GM12878 (cell line): Measurements from ENCODE around the gene FLT3LG. TPM values are rescaled to one million over a fixed set of nuclear protein-coding genes. Genes with fewer than 3 reads are reported as not detected.

ENCODE experiments used
- ATAC-seq: fragments of 200-7000 bp; cut with Tn5 transposase; 3 replicates; pipeline ENCODE4 v1.9.1; 2020; ENCODE audit warnings: mild to moderate bottlenecking, moderate library complexity
- BruUV-seq: library from RNA; stranded (reverse); fragments of 400-500 nt; replicated peaks from 2 replicates; lab custom pipeline; 2021; lab: Mats Ljungman, UMichigan
- CTCF ChIA-PET: fragments of 300-600 bp; sonication (Branson Sonifier 250); formaldehyde crosslinking; extraction: SDS; loops from one replicate; lab custom pipeline; 2021; ENCODE audit warnings: inconsistent platforms; lab: Yijun Ruan, JAX
- POLR2A ChIA-PET: fragments of 350-600 bp; formaldehyde crosslinking; extraction: SDS; loops from one replicate; lab custom pipeline; 2021; ENCODE audit warnings: inconsistent platforms; lab: Charles Lee
- RAD21 ChIA-PET: fragments of 300-600 bp; sonication (Branson Sonifier 250); formaldehyde crosslinking; loops from one replicate; lab custom pipeline; 2023; ENCODE audit warnings: antibody characterized with exemption; ENCODE audit not compliant: unreplicated experiment; lab: Charles Lee
- SMC1A ChIA-PET: fragments of 300-600 bp; sonication (Branson Sonifier 250); formaldehyde crosslinking; loops from one replicate; lab custom pipeline; 2023; ENCODE audit not compliant: unreplicated experiment, uncharacterized antibody; lab: Charles Lee
- DNase-seq: peaks from one replicate; pipeline ENCODE4 v3.0.0-alpha.2; 2011; ENCODE audit warnings: low read depth, low spot score
- FAIRE-seq: peaks from 3 replicates; lab custom pipeline; 2011; peaks lifted over from hg19 to GRCh38; lab: Jason Lieb, UNC
- H2AFZ ChIP-seq: 2 replicates; pipeline ENCODE4 v1.6.0; 2011; ENCODE audit warnings: low read depth, low read length, control low read depth; ENCODE audit not compliant: control insufficient read depth
- H3K27ac ChIP-seq: 2 replicates; pipeline ENCODE4 v1.5.1; 2011; ENCODE audit warnings: control low read depth; ENCODE audit not compliant: control insufficient read depth, insufficient read depth
- H3K27me3 ChIP-seq, 2 experiments: replicated peaks in 1 of 2; 2 replicates each; pipeline versions ENCODE4 v1.6.0 to v1.6.1; 2011; ENCODE audit warnings: low read length in 1 of 2; ENCODE audit not compliant: control insufficient read depth in 2 of 2, insufficient read depth in 2 of 2
- H3K36me3 ChIP-seq, 2 experiments: 2 replicates each; pipeline ENCODE4 v1.5.1; 2011; ENCODE audit warnings: low read length in 1 of 2; ENCODE audit not compliant: control insufficient read depth in 2 of 2, insufficient read depth in 2 of 2
- H3K4me1 ChIP-seq: 2 replicates; pipeline ENCODE4 v1.6.1; 2011; ENCODE audit warnings: mild to moderate bottlenecking, low read length, moderate library complexity, mixed read lengths; ENCODE audit not compliant: control insufficient read depth, insufficient read depth
- H3K4me2 ChIP-seq: 2 replicates; pipeline ENCODE4 v1.6.0; 2011; ENCODE audit warnings: control low read depth; ENCODE audit not compliant: control insufficient read depth, insufficient read depth
- H3K4me3 ChIP-seq: fragments of 200-600 bp; sonication (generic); 2 replicates; pipeline ENCODE4 v1.5.1; 2016
- H3K79me2 ChIP-seq: 2 replicates; pipeline ENCODE4 v1.6.0; 2011; ENCODE audit warnings: low read length; ENCODE audit not compliant: control insufficient read depth, insufficient read depth
- H3K9ac ChIP-seq: 2 replicates; pipeline ENCODE4 v1.8.0; 2011; ENCODE audit warnings: low read length, control low read depth, mixed read lengths; ENCODE audit not compliant: control insufficient read depth, insufficient read depth
- H3K9me3 ChIP-seq: replicated peaks from 3 replicates; pipeline ENCODE4 v1.5.1; 2011; ENCODE audit warnings: mild to moderate bottlenecking, low read length; ENCODE audit not compliant: control insufficient read depth, insufficient read depth
- H4K20me1 ChIP-seq: 2 replicates; pipeline ENCODE4 v1.6.0; 2011; ENCODE audit not compliant: control insufficient read depth, insufficient read depth
- BACH1 ChIP-seq: fragments of 450-650 bp; IDR thresholded peaks from 2 replicates; pipeline ENCODE4 v1.6.1; 2017; ENCODE audit warnings: mild to moderate bottlenecking, borderline replicate concordance
- EGR1 ChIP-seq, 2 experiments: IDR thresholded peaks; 1 replicate in 1 of 2; 2 replicates in 1 of 2; pipeline ENCODE4 v1.6.1; 2011 to 2012; ENCODE audit warnings: low read depth in 2 of 2, low read length in 2 of 2, borderline replicate concordance in 1 of 2, mild to moderate bottlenecking in 1 of 2, moderate library complexity in 1 of 2
- HDAC2 ChIP-seq: fragments of 200-600 bp; sonication (generic); IDR thresholded peaks from 2 replicates; pipeline ENCODE4 v1.6.1; 2017
- MYB ChIP-seq: fragments of 150-350 bp; IDR thresholded peaks from 2 replicates; pipeline ENCODE4 v1.6.1; 2014; ENCODE audit warnings: mild to moderate bottlenecking, low read depth, low read length, borderline replicate concordance
- NFIC ChIP-seq: IDR thresholded peaks from 2 replicates; pipeline ENCODE4 v1.6.1; 2012; ENCODE audit warnings: low read depth, mild to moderate bottlenecking, inconsistent platforms, low read length, moderate library complexity
- RBBP5 ChIP-seq: fragments of 200-600 bp; sonication (generic); conservative IDR thresholded peaks from 2 replicates; pipeline ENCODE4 v1.6.1; 2016
- RELA ChIP-seq: fragments of 450-650 bp; IDR thresholded peaks from 2 replicates; pipeline ENCODE4 v1.8.0; 2014; ENCODE audit warnings: borderline replicate concordance; ENCODE audit not compliant: partially characterized antibody
- SMC3 ChIP-seq: IDR thresholded peaks from 2 replicates; pipeline ENCODE4 v1.6.1; 2011; ENCODE audit warnings: low read length, improper control_type of control experiment, borderline replicate concordance
- SPI1 ChIP-seq: IDR thresholded peaks from 2 replicates; pipeline ENCODE4 v1.6.1; 2011; ENCODE audit warnings: low read depth, mild to moderate bottlenecking, low read length, moderate library complexity, borderline replicate concordance; ENCODE audit not compliant: insufficient read depth
- TAF1 ChIP-seq: IDR thresholded peaks from 2 replicates; pipeline ENCODE4 v1.6.1; 2011; ENCODE audit warnings: mild to moderate bottlenecking, low read depth, low read length, borderline replicate concordance
- ZNF207 ChIP-seq: fragments of 450-650 bp; IDR thresholded peaks from 2 replicates; pipeline ENCODE4 v1.6.1; 2014; ENCODE audit warnings: antibody characterized with exemption, mild to moderate bottlenecking, borderline replicate concordance
- WGBS: methylation state at CpG from one replicate; pipeline ENCODE4 v1.1.6; 2016; ENCODE audit warnings: low lambda C conversion rate; ENCODE audit not compliant: insufficient replicate concordance, insufficient coverage; ENCODE audit errors: missing lambda C conversion rate; 5-methylcytosine and 5-hydroxymethylcytosine counted together
- in situ Hi-C: fragments of 300-500 bp; cut with MboI; formaldehyde crosslinking; loops from 9 replicates; pipeline ENCODE4 v1.14.3; 2018; ENCODE audit warnings: mixed read lengths
- intact Hi-C: fragments of 100-400 bp; cut with micrococcal nuclease; formaldehyde crosslinking; loops from one replicate; pipeline ENCODE4 v1.14.2; 2022; ENCODE audit not compliant: unreplicated experiment
- polyA plus RNA-seq, 11 experiments: library from polyadenylated mRNA; depleted of rRNA in 4 of 11; unstranded in 6 of 11; stranded (reverse) in 5 of 11; fragments of >200 nt; fragmentation: Nextera tagmentation in 4 of 11; fragmentation: Illumina TruSeq in 1 of 11; extraction: Ambion mirVana in 4 of 11; extraction: Trizol in 1 of 11; gene quantifications; 1 replicate in 1 of 11; 2 replicates in 10 of 11; pipeline versions ENCODE4 v1.2.1 to v1.2.3, GENCODE V29; 2011 to 2016; ENCODE audit warnings: inconsistent platforms in 2 of 11, missing spikeins in 2 of 11, low read depth in 1 of 11
- total RNA-seq, 4 experiments: library from RNA; depleted of rRNA in 3 of 4; stranded (reverse); fragments of >200 nt in 3 of 4; fragmentation: Illumina TruSeq in 1 of 4; extraction: Trizol in 1 of 4; gene quantifications; 2 replicates each; pipeline versions ENCODE4 v1.2.1 to v1.2.3, GENCODE V29; 2013 to 2021
- TF ChIP-seq, protein P1 (sequence below): IDR thresholded peaks from 2 replicates; pipeline ENCODE4 v1.6.1; 2011; ENCODE audit warnings: mild to moderate bottlenecking, low read depth, low read length, moderate library complexity; ENCODE audit not compliant: insufficient replicate concordance
- TF ChIP-seq, protein P2 (sequence below): fragments of 450-650 bp; IDR thresholded peaks from 2 replicates; pipeline ENCODE4 v1.6.1; 2017; ENCODE audit warnings: antibody characterized with exemption, mild to moderate bottlenecking, moderate library complexity
- TF ChIP-seq, protein P3 (sequence below): fragments of 450-650 bp; IDR thresholded peaks from 2 replicates; pipeline ENCODE4 v1.6.1; 2017; ENCODE audit warnings: low read depth, mild to moderate bottlenecking, moderate library complexity
- TF ChIP-seq, protein P4 (sequence below): IDR thresholded peaks from 2 replicates; pipeline ENCODE4 v1.6.1; 2011; ENCODE audit warnings: low read depth, mild to moderate bottlenecking, low read length, moderate library complexity, borderline replicate concordance; ENCODE audit errors: extremely low read depth

Gene FLT3LG
- total and polyA plus RNA-seq, 10 of the 15 experiments (the other 5 are each of a cell fraction or from before 2014, with no cell fraction given), result 0.68 to 13.1 (median 4.3) TPM

DNA sequence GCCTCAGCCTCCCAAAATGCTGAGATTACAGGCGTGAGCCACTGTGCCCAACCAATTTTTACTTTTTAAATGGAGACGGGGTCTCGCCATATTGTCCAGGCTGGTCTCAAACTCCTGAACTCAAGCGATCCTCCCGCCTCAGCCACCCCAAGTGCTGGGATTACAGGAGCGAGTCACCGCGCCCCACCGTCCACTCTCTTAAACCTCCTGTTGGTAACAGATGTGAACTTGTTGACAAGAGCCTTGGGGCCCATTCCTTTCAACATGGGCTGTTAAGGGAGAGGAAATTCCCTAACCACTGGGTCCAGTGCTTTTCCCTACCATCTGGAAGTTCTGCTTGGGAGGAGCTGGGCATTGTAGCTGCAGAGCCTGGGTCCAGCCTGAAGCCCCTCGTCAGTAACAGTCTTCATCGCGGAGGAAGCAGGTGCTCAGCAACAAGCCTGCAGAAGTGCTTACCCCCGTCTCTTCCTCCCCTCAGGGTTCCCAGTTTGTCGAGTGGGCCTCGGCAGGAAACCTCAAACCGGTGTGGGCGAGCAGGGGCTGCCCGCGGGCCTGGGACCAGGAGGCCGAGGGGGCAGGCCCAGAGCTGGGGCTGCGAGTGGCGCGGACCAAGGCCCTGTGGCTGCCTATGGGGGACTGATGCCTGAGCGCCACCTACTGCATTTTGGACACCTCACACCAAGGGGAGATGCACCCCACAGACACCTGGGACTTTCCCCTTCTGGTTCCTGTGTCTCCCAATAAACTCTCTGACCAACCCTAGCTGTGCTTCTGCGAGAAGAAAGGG is 4.0 kb upstream of the FLT3LG start:
- no peak overlapping the region for H3K9ac ChIP-seq
- H3K4me3 ChIP-seq, result 0 out of 2 replicates have a peak overlapping the region, but pooled peaks have one; percentile 3
- TF ChIP-seq NFIC (peak; percentile 26; the same call in 1 of the 2 replicates), SPI1 (peak; percentile 47; the same call in 1 of the 2 replicates), MYB (no peak), EGR1 (IDR thresholded peaks at IDR 0.05; ENCODE audit: borderline replicate concordance in 1 of 2, low read depth in 2 of 2, low read length in 2 of 2) (peak in 1 of 2 experiments; percentile 75; a peak in 2 of 3 replicates), ZNF207 (peak; percentile 51; the same call in 1 of the 2 replicates), TAF1 (no peak), BACH1 (peak; percentile 34; the same call in 1 of the 2 replicates), RELA (peak; percentile 86), HDAC2 (no peak), RBBP5 (no peak), SMC3 (peak; percentile 83)
- TF ChIP-seq, protein P1, sequence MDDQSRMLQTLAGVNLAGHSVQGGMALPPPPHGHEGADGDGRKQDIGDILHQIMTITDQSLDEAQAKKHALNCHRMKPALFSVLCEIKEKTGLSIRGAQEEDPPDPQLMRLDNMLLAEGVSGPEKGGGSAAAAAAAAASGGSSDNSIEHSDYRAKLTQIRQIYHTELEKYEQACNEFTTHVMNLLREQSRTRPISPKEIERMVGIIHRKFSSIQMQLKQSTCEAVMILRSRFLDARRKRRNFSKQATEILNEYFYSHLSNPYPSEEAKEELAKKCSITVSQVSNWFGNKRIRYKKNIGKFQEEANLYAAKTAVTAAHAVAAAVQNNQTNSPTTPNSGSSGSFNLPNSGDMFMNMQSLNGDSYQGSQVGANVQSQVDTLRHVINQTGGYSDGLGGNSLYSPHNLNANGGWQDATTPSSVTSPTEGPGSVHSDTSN, result peak; percentile 4
- TF ChIP-seq, protein P2, sequence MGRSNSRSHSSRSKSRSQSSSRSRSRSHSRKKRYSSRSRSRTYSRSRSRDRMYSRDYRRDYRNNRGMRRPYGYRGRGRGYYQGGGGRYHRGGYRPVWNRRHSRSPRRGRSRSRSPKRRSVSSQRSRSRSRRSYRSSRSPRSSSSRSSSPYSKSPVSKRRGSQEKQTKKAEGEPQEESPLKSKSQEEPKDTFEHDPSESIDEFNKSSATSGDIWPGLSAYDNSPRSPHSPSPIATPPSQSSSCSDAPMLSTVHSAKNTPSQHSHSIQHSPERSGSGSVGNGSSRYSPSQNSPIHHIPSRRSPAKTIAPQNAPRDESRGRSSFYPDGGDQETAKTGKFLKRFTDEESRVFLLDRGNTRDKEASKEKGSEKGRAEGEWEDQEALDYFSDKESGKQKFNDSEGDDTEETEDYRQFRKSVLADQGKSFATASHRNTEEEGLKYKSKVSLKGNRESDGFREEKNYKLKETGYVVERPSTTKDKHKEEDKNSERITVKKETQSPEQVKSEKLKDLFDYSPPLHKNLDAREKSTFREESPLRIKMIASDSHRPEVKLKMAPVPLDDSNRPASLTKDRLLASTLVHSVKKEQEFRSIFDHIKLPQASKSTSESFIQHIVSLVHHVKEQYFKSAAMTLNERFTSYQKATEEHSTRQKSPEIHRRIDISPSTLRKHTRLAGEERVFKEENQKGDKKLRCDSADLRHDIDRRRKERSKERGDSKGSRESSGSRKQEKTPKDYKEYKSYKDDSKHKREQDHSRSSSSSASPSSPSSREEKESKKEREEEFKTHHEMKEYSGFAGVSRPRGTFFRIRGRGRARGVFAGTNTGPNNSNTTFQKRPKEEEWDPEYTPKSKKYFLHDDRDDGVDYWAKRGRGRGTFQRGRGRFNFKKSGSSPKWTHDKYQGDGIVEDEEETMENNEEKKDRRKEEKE, result no peak
- TF ChIP-seq, protein P3, sequence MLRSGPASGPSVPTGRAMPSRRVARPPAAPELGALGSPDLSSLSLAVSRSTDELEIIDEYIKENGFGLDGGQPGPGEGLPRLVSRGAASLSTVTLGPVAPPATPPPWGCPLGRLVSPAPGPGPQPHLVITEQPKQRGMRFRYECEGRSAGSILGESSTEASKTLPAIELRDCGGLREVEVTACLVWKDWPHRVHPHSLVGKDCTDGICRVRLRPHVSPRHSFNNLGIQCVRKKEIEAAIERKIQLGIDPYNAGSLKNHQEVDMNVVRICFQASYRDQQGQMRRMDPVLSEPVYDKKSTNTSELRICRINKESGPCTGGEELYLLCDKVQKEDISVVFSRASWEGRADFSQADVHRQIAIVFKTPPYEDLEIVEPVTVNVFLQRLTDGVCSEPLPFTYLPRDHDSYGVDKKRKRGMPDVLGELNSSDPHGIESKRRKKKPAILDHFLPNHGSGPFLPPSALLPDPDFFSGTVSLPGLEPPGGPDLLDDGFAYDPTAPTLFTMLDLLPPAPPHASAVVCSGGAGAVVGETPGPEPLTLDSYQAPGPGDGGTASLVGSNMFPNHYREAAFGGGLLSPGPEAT, result peak; percentile 62; the same call in 1 of the 2 replicates
- TF ChIP-seq, protein P4, sequence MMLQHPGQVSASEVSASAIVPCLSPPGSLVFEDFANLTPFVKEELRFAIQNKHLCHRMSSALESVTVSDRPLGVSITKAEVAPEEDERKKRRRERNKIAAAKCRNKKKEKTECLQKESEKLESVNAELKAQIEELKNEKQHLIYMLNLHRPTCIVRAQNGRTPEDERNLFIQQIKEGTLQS, result no peak

More for the DNA sequence above, 4.0 kb upstream of the FLT3LG start:
- H3K4me2 ChIP-seq, result peak overlapping the region; percentile 32
- H3K27me3 ChIP-seq, result no peaks in the 10 kb centered on the region
- H3K4me1 ChIP-seq, result peaks cover 42% of the 10 kb centered on the region
- peak overlapping the region; percentile 82 for H3K27ac ChIP-seq
- ChIA-PET SMC1A (interaction anchor here (0.9 to 3.2 kb wide), 14 partner anchors 15 to 243 kb away, joined by 3 to 53 read pairs (median 4); partner anchors contain the start of genes ALDH16A1 and PIH1D1), RAD21 (interaction anchor here (0.6 to 6.0 kb wide), 24 partner anchors 15 to 372 kb away, joined by 3 to 90 read pairs (median 4); partner anchors contain the start of genes ALDH16A1, CD37, NOSIP and PIH1D1), POLR2A (interaction anchor here (0.6 to 6.2 kb wide), 14 partner anchors 11 to 120 kb away, joined by 3 to 81 read pairs (median 5); partner anchors contain the start of genes ALDH16A1, PIH1D1 and RPL13A), CTCF (interaction anchor here (0.6 to 5.9 kb wide), 33 partner anchors 9 to 244 kb away, joined by 3 to 68 read pairs (median 5); partner anchors contain the start of genes ALDH16A1, PIH1D1 and RPL13A)
- 17% methylated on average over 25 of the region's 25 CpGs for WGBS
- ATAC-seq, result peak; percentile 86
- no peaks in the 10 kb centered on the region for H3K9me3 ChIP-seq
- DNase-seq, result peak; percentile 84
- H4K20me1 ChIP-seq, result no peaks in the 10 kb centered on the region
- in situ Hi-C loops, result no loop called here
- peak overlapping the region; percentile 81 for H2AFZ ChIP-seq
- H3K36me3 ChIP-seq, result peaks cover 2% of the 10 kb centered on the region in 2 experiments; a peak in 2 of 4 replicates
- no TSS peak for BruUV-seq
- no peaks in the 10 kb centered on the region for H3K79me2 ChIP-seq
- intact Hi-C loops, result loop anchor here (1.0 to 5.0 kb wide), 5 partner anchors 19 to 244 kb away; partner anchors contain the start of gene PIH1D1
- peak; percentile 91 for FAIRE-seq
